Measurements from ENCODE around the gene KREMEN1. TPM values are rescaled to one million over a fixed set of nuclear protein-coding genes. Genes with fewer than 3 reads are reported as not detected.

KREMEN1 gene
- total and polyA plus RNA-seq, 2 experiments from 2014 or later, result 7.5 to 10.5 TPM

DNA sequence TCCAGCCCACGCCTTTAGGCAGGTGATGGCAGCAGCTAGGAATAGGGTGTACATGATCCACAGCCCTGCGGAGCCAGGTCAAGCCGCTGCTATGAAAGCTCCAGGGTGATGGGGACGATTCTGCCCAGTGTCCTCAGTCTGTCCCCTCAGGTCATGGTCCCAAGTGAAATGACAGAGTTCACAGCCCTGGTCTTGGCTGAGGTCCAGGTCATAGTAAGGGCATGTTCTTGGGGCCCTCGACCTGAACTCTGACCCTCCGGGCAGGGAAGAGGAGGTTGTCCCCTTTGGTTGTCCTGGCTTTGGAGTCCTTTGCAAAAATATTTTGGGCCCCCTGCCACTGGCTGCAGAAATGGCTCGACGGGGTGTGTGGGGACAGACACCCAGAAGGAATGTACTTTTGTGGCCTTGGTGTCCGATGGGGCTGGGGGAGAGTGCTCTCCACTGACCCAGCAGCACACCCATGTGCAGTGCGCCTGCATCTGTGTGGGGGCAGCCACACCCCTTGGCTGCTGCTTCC is 18.5 kb upstream of the KREMEN1 start:
- Histone ChIP-seq H2AFZ (no peak overlapping the region), H3K27me3 (no peaks in the 10 kb centered on the region), H3K4me3 (no peak overlapping the region), H4K20me1 (ENCODE audit: insufficient read depth, poor library complexity, severe bottlenecking) (no peaks in the 10 kb centered on the region), H3K9me3 (ENCODE audit: low read depth) (no peaks in the 10 kb centered on the region), H3K36me3 (replicated peaks; ENCODE audit: insufficient read depth, low read depth) (no peaks in the 10 kb centered on the region), H3K9me2 (replicated peaks; ENCODE audit: insufficient read depth) (no peaks in the 10 kb centered on the region), H3K4me2 (no peak overlapping the region), H3K27ac (no peak overlapping the region), H3K4me1 (ENCODE audit: insufficient read depth) (no peaks in the 10 kb centered on the region), H3K79me2 (no peaks in the 10 kb centered on the region)
- 84% methylated on average over 10 of the region's 10 CpGs for WGBS (ENCODE audit: low lambda C conversion rate, missing lambda C conversion rate)
- no peak for TF ChIP-seq EZH2phosphoT487 (IDR thresholded peaks at IDR 0.05; ENCODE audit: low read depth, severe bottlenecking, unreplicated experiment)
- TF ChIP-seq, protein P1, sequence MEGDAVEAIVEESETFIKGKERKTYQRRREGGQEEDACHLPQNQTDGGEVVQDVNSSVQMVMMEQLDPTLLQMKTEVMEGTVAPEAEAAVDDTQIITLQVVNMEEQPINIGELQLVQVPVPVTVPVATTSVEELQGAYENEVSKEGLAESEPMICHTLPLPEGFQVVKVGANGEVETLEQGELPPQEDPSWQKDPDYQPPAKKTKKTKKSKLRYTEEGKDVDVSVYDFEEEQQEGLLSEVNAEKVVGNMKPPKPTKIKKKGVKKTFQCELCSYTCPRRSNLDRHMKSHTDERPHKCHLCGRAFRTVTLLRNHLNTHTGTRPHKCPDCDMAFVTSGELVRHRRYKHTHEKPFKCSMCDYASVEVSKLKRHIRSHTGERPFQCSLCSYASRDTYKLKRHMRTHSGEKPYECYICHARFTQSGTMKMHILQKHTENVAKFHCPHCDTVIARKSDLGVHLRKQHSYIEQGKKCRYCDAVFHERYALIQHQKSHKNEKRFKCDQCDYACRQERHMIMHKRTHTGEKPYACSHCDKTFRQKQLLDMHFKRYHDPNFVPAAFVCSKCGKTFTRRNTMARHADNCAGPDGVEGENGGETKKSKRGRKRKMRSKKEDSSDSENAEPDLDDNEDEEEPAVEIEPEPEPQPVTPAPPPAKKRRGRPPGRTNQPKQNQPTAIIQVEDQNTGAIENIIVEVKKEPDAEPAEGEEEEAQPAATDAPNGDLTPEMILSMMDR (IDR thresholded peaks at IDR 0.05; ENCODE audit: poor library complexity), result no peak
- no peak for DNase-seq (ENCODE audit: low spot score)

DNA sequence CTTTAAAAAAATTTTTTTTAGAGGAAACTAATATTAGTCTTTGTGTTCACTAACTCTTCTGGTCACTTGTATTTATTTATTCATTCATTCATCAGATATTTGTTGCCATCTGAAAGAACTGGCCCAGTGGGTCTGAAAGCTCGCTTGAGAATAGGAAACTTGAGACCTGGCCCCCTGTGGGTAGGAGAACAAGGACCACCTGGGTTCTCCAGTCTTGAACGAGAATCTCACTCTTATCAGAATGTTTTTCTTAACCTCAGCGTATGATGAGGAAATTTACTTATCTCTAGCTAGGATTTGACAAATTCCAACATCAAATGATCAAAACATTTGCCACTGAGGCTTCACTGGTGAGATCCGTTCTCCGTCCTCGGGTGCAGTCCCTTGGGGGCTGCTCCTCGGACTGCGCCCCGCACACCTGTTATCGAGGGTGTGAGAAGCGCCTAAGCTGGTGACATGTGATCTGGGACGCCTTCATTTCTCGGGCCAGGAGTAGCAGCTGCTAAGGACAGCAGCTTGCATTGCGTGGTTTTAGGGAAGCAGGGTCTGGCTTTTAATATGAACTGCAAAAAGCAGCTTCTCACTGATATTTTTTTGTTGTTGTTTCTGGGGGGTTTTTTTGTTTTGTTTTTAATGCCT is 17.5 kb upstream of the KREMEN1 start:
- H3K4me3 ChIP-seq, result no peak overlapping the region
- DNase-seq (ENCODE audit: low spot score), result no peak
- 65% methylated on average over 14 of the region's 14 CpGs for WGBS (ENCODE audit: low lambda C conversion rate, missing lambda C conversion rate)

DNA sequence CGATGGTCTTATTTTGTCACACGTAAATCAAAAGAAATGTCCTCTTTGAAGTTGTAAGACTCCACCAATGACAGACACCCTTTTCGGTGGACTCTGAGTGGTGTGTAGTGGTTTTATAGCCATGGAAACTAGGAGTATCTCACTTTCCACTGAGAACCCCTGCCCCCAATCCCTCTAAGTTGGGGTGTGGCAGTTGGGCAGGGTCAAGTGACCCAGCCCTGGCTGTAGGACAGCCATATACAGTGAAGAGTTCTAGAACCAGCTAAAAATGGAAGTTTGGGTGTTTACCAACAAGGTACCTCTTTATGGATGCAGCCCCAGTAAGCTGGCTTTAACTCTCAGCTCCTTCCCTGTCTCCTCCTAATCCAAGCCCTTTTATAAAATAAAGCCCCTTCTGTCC is 16.4 kb upstream of the KREMEN1 start:
- 98% methylated on average over 3 of the region's 3 CpGs for WGBS (ENCODE audit: low lambda C conversion rate, missing lambda C conversion rate)
- no peak overlapping the region for H3K4me3 ChIP-seq
- no peaks in the 10 kb centered on the region for H3K9me3 ChIP-seq (ENCODE audit: low read depth)
- H3K27ac ChIP-seq, result no peak overlapping the region
- TF ChIP-seq EZH2phosphoT487 (IDR thresholded peaks at IDR 0.05; ENCODE audit: low read depth, severe bottlenecking, unreplicated experiment), result no peak
- no peak for TF ChIP-seq EZH2 (IDR thresholded peaks at IDR 0.05; ENCODE audit: borderline replicate concordance)
- TF ChIP-seq, protein P1 (IDR thresholded peaks at IDR 0.05; ENCODE audit: poor library complexity), result no peak
- H3K36me3 ChIP-seq (replicated peaks; ENCODE audit: insufficient read depth, low read depth), result no peaks in the 10 kb centered on the region
- no peaks in the 10 kb centered on the region for H4K20me1 ChIP-seq (ENCODE audit: insufficient read depth, poor library complexity, severe bottlenecking)
- no peaks in the 10 kb centered on the region for H3K4me1 ChIP-seq (ENCODE audit: insufficient read depth)
- H3K27me3 ChIP-seq, result no peaks in the 10 kb centered on the region
- H3K4me2 ChIP-seq, result no peak overlapping the region
- no peak overlapping the region for H2AFZ ChIP-seq
- no peaks in the 10 kb centered on the region for H3K79me2 ChIP-seq
- H3K9me2 ChIP-seq (replicated peaks; ENCODE audit: insufficient read depth), result no peaks in the 10 kb centered on the region
- no peak for DNase-seq (ENCODE audit: low spot score)

More for the DNA sequence above, 17.5 kb upstream of the KREMEN1 start:
- Histone ChIP-seq H3K9me2 (replicated peaks; ENCODE audit: insufficient read depth) (no peaks in the 10 kb centered on the region), H3K27ac (no peak overlapping the region), H3K79me2 (no peaks in the 10 kb centered on the region), H3K9me3 (ENCODE audit: low read depth) (no peaks in the 10 kb centered on the region), H3K4me1 (ENCODE audit: insufficient read depth) (no peaks in the 10 kb centered on the region), H2AFZ (no peak overlapping the region), H3K36me3 (replicated peaks; ENCODE audit: insufficient read depth, low read depth) (no peaks in the 10 kb centered on the region), H3K27me3 (no peaks in the 10 kb centered on the region), H3K4me2 (no peak overlapping the region), H4K20me1 (ENCODE audit: insufficient read depth, poor library complexity, severe bottlenecking) (no peaks in the 10 kb centered on the region)
- TF ChIP-seq EZH2phosphoT487 (IDR thresholded peaks at IDR 0.05; ENCODE audit: low read depth, severe bottlenecking, unreplicated experiment) (no peak), EZH2 (IDR thresholded peaks at IDR 0.05; ENCODE audit: borderline replicate concordance) (no peak)
- TF ChIP-seq, protein P1 (IDR thresholded peaks at IDR 0.05; ENCODE audit: poor library complexity), result no peak
